Fibroblast of mammary gland (primary cell): ENCODE data around the gene JARID2.
"Not testable (repeated sequence)": the region's sequence is repeated elsewhere in the genome, so short reads cannot be mapped to it uniquely, and the experiment has no call there.

Experiments
- DNase-seq: peaks from one replicate; pipeline ENCODE4 v3.0.0-alpha.2; 2010; ENCODE audit warnings: low read depth
- H3K4me3 ChIP-seq: 2 replicates; pipeline ENCODE4 v1.5.1; 2011; ENCODE audit warnings: low read depth, mild to moderate bottlenecking, low read length, moderate library complexity; ENCODE audit not compliant: control insufficient read depth
- CTCF ChIP-seq: conservative IDR thresholded peaks from 2 replicates; pipeline ENCODE4 v1.5.1; 2011; ENCODE audit warnings: low read depth, low read length, inconsistent platforms; ENCODE audit not compliant: control insufficient read depth, insufficient read depth

JARID2 gene

DNA sequence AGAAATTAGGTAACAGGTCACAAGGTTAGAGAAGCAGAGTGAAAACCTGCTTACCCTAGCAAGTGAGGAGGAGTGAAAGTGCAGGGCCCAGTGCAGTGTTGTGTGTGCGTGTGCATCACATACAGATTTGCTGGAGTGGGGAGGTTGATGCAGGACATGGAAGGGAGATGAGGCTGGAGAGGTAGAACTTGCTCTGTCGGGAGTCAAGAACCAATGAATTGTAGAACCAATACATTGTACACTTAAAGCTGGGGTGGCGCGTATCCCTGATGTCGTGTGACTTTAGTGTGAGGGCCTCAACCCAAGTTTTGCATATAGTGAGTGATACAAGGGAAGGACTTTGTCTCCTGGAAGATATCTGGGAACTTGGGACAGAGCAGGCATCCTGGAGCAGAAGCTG is 48.6 kb downstream of the JARID2 start:
- no peak overlapping the region for H3K4me3 ChIP-seq
- DNase-seq: no peak
- TF ChIP-seq CTCF: no peak

- TF ChIP-seq CTCF: no peak
- H3K4me3 ChIP-seq: no peak overlapping the region
- no peak for DNase-seq
Observed at GRCh38 chr6:15296249-15296648, 50.4 kb downstream of the JARID2 start.

DNA sequence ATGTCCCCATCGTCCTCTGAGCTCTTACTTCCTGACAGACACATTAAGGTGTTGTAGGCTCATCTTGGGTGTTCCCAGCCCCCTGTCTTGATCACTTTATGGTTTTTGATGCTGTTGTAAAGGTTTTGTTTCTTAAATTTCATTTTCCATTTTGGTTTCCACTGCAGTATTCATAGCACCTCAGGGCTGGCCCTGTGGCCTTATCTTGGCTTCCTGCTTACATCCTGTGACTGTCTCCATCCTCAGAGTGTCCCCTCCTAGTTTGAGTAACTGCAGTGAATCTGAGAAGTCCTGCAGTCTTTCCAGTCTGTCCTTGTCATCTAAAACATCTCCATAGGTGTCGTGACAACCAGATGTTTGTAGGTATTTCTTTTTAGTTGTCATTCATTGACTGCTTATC is 50.9 kb downstream of the JARID2 start:
- DNase-seq: no peak
- H3K4me3 ChIP-seq: no peak overlapping the region
- no peak for TF ChIP-seq CTCF

DNA sequence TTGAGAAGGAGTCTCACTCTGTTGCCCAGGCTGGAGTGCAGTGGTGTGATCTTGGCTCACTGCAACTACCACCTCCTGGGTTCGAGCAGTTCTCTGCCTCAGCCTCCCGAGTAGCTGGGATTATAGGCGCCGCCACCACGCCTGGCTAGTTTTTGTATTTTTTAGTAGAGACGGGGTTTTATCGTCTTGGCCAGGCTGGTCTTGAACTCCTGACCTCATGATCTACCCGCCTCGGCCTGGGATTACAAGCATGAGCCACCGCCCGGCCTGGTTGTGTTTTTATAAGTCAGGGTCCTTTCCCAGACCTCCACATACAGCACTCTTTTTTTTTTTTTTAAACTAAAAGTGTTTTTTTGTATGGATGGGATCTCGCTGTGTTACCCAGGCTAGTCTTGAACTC is 51.3 kb downstream of the JARID2 start:
- H3K4me3 ChIP-seq, DNase-seq: not testable (repeated sequence)

GRCh38 chr6:15297895-15298590 is 52.2 kb downstream of the JARID2 start:
- no peak for TF ChIP-seq CTCF
- DNase-seq: peak; percentile 55
- H3K4me3 ChIP-seq: no peak overlapping the region

DNA sequence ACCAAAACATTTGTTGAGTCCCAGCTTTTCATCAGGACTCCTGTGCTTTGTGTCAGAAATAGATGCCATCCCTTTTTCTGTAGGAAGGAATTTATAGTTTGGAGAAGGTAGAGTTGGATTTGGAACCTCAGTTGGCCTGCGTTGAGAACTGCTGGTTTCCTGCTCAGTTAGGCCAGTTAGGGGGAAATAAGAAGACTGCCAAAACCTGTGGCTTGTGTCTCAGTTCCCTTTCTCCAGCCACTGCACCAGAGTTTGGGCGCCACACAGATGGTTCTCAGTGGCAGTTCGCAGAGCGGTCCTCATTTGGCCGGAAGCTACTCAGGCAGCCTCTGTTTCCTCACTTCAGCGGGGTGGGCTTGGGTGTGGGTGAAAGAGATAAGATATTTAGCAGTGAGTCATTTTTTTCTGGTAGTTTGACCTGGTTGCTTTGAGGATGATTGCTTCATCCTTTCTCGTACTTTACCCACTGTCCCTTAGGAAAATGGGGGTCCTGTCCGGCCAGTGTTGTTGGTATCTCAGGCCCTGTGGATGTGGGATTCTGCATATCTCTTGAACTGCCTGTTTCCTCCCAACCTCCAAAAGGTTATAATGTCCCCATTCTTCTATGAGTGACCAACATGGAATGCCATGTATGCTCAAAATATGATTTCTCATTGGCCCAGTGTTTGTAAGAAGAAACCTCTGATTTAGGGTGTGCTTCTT is 53.7 kb downstream of the JARID2 start:
- TF ChIP-seq CTCF: no peak
- no peak overlapping the region for H3K4me3 ChIP-seq
- DNase-seq: no peak

GRCh38 chr6:15301179-15302006 is 55.5 kb downstream of the JARID2 start:
- H3K4me3 ChIP-seq: no peak overlapping the region
- TF ChIP-seq CTCF: no peak
- DNase-seq: no peak
